GM12891 (cell line): ENCODE data around the gene SYNE1.

ENCODE experiments used
- POLR2A ChIP-seq: IDR thresholded peaks from 2 replicates; pipeline ENCODE4 v1.6.1; 2011; ENCODE audit warnings: low read depth, low read length, control low read depth
- POLR2AphosphoS5 ChIP-seq: IDR thresholded peaks from 2 replicates; pipeline ENCODE4 v1.6.1; 2011; ENCODE audit warnings: low read depth, low read length, control low read depth
- POU2F2 ChIP-seq: IDR thresholded peaks from 2 replicates; pipeline ENCODE4 v1.6.1; 2011; ENCODE audit warnings: low read depth, mild to moderate bottlenecking, control low read depth, low read length, moderate library complexity
- TAF1 ChIP-seq: IDR thresholded peaks from 2 replicates; pipeline ENCODE4 v1.6.1; 2011; ENCODE audit warnings: low read depth, low read length, control low read depth

- no peak for TF ChIP-seq TAF1
- no peak for TF ChIP-seq POLR2AphosphoS5
- TF ChIP-seq POLR2A, result no peak
- no peak for TF ChIP-seq POU2F2
Observed at GRCh38 chr6:152341596-152341995, 295.6 kb downstream of the SYNE1 start.
